HepG2 (cell line): ENCODE data around the gene WDR5B. TPM values are rescaled to one million over a fixed set of nuclear protein-coding genes. Genes with fewer than 3 reads are reported as not detected.

Source experiments
- ATF7 ChIP-seq, 2 experiments: fragments of 450-650 bp in 1 of 2; sonication (generic) in 1 of 2; formaldehyde crosslinking in 1 of 2; IDR thresholded peaks; 2 replicates each; pipeline versions ENCODE4 v1.4.0 to v1.6.1; 2016 to 2020; ENCODE audit warnings: antibody characterized with exemption in 1 of 2, mild to moderate bottlenecking in 1 of 2, missing genetic modification reagents in 1 of 2
- DBP ChIP-seq: sonication (generic); formaldehyde crosslinking; IDR thresholded peaks from 2 replicates; pipeline ENCODE4 v1.4.0; 2020; ENCODE audit warnings: missing genetic modification reagents; ENCODE audit errors: not compliant biosample characterization
- E2F2 ChIP-seq: sonication (generic); formaldehyde crosslinking; IDR thresholded peaks from 2 replicates; pipeline ENCODE4 v1.4.0; 2020; ENCODE audit warnings: missing genetic modification reagents, borderline replicate concordance
- GATA4 ChIP-seq: sonication (generic); IDR thresholded peaks from 2 replicates; pipeline ENCODE4 v1.6.1; 2016; ENCODE audit warnings: antibody characterized with exemption, low read depth, borderline replicate concordance
- HDAC1 ChIP-seq: sonication (generic); formaldehyde crosslinking; IDR thresholded peaks from 2 replicates; pipeline ENCODE4 v1.5.1; 2020; ENCODE audit warnings: mild to moderate bottlenecking, missing genetic modification reagents
- HNRNPH1 ChIP-seq: fragments of 200-400 bp; formaldehyde crosslinking; optimal IDR thresholded peaks from 2 replicates; pipeline ENCODE3; 2017; ENCODE audit warnings: mild to moderate bottlenecking, low read depth, low read length
- JUN ChIP-seq: sonication (generic); formaldehyde crosslinking; IDR thresholded peaks from 2 replicates; pipeline ENCODE4 v1.4.0; 2020; ENCODE audit warnings: mild to moderate bottlenecking, missing genetic modification reagents
- KDM5A ChIP-seq: fragments of 200-600 bp; sonication (generic); IDR thresholded peaks from 2 replicates; pipeline ENCODE4 v1.7.0; 2018; ENCODE audit warnings: antibody characterized with exemption, mild to moderate bottlenecking, low read length, borderline replicate concordance
- RAD21 ChIP-seq: fragments of 450-650 bp; formaldehyde crosslinking; IDR thresholded peaks from 2 replicates; pipeline ENCODE4 v1.5.0; 2020; ENCODE audit warnings: mild to moderate bottlenecking
- SRF ChIP-seq: IDR thresholded peaks from 2 replicates; pipeline ENCODE4 v1.6.1; 2011; ENCODE audit warnings: mild to moderate bottlenecking, low read depth, low read length, moderate library complexity
- ZBTB3 ChIP-seq: sonication (generic); formaldehyde crosslinking; IDR thresholded peaks from 2 replicates; pipeline ENCODE4 v1.4.0; 2020; ENCODE audit warnings: low read depth, mild to moderate bottlenecking, moderate library complexity, missing genetic modification reagents, borderline replicate concordance
- ZNF30 ChIP-seq: sonication (generic); formaldehyde crosslinking; IDR thresholded peaks from 2 replicates; pipeline ENCODE4 v1.5.0; 2020; ENCODE audit warnings: mild to moderate bottlenecking, missing genetic modification reagents
- ZNF432 ChIP-seq: sonication (generic); formaldehyde crosslinking; IDR thresholded peaks from 2 replicates; pipeline ENCODE4 v1.5.0; 2020; ENCODE audit warnings: missing genetic modification reagents, mild to moderate bottlenecking, borderline replicate concordance
- ZNF788 ChIP-seq: sonication (generic); formaldehyde crosslinking; IDR thresholded peaks from 2 replicates; pipeline ENCODE4 v1.5.0; 2020; ENCODE audit warnings: mild to moderate bottlenecking, missing genetic modification reagents, borderline replicate concordance
- ZNF816 ChIP-seq: sonication (generic); formaldehyde crosslinking; IDR thresholded peaks from 2 replicates; pipeline ENCODE4 v1.8.0; 2022; ENCODE audit warnings: missing genetic modification reagents, mild to moderate bottlenecking, borderline replicate concordance
- polyA plus RNA-seq, 8 experiments: library from polyadenylated mRNA; depleted of rRNA in 3 of 8; stranded (reverse) in 7 of 8; unstranded in 1 of 8; fragments of >200 nt; fragmentation: Illumina TruSeq in 4 of 8; extraction: Trizol in 4 of 8; gene quantifications; 2 replicates each; pipeline versions ENCODE4 v1.2.1 to v1.2.3, GENCODE V29; 2011 to 2016; ENCODE audit warnings: low read depth in 4 of 8, missing spikeins in 1 of 8, mixed read lengths in 1 of 8; ENCODE audit not compliant: insufficient read depth in 1 of 8
- total RNA-seq, 5 experiments: library from RNA; depleted of rRNA; stranded (reverse); fragments of >200 nt; fragmentation: Illumina TruSeq; extraction: Trizol; gene quantifications; 2 replicates each; pipeline ENCODE4 v1.2.3, GENCODE V29; 2016; ENCODE audit warnings: low read depth in 1 of 5
- TF ChIP-seq, protein P1 (sequence below): IDR thresholded peaks from 2 replicates; pipeline ENCODE4 v1.6.1; 2016
- TF ChIP-seq, protein P2 (sequence below): sonication (generic); formaldehyde crosslinking; IDR thresholded peaks from 2 replicates; pipeline ENCODE4 v1.4.0; 2020; ENCODE audit warnings: missing genetic modification reagents, borderline replicate concordance
- TF ChIP-seq, protein P3 (sequence below): sonication (generic); formaldehyde crosslinking; IDR thresholded peaks from 2 replicates; pipeline ENCODE4 v1.8.1; 2023; ENCODE audit warnings: missing genetic modification reagents, mild to moderate bottlenecking, borderline replicate concordance
- TF ChIP-seq, protein P4 (sequence below): sonication (generic); formaldehyde crosslinking; IDR thresholded peaks from 2 replicates; pipeline ENCODE4 v1.5.0; 2020; ENCODE audit warnings: missing genetic modification reagents

Gene WDR5B
- total and polyA plus RNA-seq, 2 of the 13 experiments (the other 11 are each of a cell fraction or from before 2014, with no cell fraction given): 2.5 to 3.6 TPM

DNA sequence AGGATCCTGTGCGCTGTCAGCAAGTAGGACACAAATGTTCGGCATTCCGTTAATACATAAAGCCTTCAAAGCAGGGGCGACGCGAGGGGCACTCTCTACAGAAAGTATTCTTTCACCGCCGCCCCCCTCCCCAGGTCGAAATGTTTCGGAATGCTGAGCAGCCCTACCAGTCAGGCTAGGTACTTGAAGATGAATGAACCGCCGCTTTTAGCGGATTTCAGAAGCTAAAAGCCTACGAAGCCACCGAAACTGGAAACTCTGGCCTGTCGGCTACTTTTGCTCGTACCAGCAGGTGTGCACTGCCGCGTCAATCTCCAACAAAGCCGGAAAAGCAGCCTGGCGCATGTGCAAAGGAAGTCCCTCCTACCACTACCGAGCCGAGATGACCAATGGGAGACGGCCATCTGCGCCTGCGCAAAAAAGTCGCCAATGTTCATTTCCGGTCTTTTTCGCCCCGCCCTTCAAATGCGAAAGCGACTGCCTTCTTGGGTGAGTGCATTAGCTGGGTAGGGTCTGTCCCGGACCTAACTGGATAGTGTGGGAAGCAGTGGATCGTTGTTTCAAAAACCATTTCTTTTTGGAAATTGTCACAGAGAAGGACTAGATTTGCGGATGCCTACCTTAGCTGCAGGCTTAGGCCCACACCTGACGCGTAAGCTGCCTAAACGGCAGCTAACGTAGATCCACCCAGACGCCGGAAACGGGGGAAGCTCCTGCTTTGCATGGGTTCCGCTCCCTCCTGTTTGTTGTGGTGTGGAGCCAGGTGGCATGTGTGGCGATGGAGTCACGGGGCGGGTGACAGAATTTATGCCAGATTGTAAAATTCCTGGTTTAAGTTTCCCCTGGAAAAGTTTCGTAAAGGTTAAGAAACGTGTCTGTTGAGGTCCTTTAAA, at the start of gene WDR5B (continued):
- TF ChIP-seq DBP (CRISPR knock-in tag): peak; percentile 83
- TF ChIP-seq E2F2: no peak
- no peak for TF ChIP-seq ZNF30 (CRISPR knock-in tag)
- TF ChIP-seq, protein P1, sequence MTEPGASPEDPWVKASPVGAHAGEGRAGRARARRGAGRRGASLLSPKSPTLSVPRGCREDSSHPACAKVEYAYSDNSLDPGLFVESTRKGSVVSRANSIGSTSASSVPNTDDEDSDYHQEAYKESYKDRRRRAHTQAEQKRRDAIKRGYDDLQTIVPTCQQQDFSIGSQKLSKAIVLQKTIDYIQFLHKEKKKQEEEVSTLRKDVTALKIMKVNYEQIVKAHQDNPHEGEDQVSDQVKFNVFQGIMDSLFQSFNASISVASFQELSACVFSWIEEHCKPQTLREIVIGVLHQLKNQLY: no peak
- TF ChIP-seq GATA4: peak; percentile 53; the same call in 1 of the 2 replicates
- no peak for TF ChIP-seq SRF
- TF ChIP-seq ZBTB3 (CRISPR knock-in tag): no peak; the same call in 1 of the 2 replicates
- 0 out of 2 replicates have a peak, but pooled peaks have one; percentile 51 for TF ChIP-seq ZNF816 (CRISPR knock-in tag)
- peak; percentile 64 for TF ChIP-seq HDAC1
- no peak for TF ChIP-seq ZNF432 (CRISPR knock-in tag)
- TF ChIP-seq JUN: no peak
- TF ChIP-seq ATF7 (IDR thresholded peaks at IDR 0.05): no peak
- TF ChIP-seq ATF7 (CRISPR knock-in tag; IDR thresholded peaks at IDR 0.05): no peak
- TF ChIP-seq RAD21 (CRISPR knock-in tag): peak; percentile 35; the same call in 1 of the 2 replicates
- TF ChIP-seq, protein P2, sequence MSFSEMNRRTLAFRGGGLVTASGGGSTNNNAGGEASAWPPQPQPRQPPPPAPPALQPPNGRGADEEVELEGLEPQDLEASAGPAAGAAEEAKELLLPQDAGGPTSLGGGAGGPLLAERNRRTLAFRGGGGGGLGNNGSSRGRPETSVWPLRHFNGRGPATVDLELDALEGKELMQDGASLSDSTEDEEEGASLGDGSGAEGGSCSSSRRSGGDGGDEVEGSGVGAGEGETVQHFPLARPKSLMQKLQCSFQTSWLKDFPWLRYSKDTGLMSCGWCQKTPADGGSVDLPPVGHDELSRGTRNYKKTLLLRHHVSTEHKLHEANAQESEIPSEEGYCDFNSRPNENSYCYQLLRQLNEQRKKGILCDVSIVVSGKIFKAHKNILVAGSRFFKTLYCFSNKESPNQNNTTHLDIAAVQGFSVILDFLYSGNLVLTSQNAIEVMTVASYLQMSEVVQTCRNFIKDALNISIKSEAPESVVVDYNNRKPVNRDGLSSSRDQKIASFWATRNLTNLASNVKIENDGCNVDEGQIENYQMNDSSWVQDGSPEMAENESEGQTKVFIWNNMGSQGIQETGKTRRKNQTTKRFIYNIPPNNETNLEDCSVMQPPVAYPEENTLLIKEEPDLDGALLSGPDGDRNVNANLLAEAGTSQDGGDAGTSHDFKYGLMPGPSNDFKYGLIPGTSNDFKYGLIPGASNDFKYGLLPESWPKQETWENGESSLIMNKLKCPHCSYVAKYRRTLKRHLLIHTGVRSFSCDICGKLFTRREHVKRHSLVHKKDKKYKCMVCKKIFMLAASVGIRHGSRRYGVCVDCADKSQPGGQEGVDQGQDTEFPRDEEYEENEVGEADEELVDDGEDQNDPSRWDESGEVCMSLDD (CRISPR knock-in tag): no peak
- TF ChIP-seq KDM5A: peak; percentile 87
- TF ChIP-seq ZNF788 (CRISPR knock-in tag): peak; percentile 87; the same call in 1 of the 2 replicates
- TF ChIP-seq, protein P3, sequence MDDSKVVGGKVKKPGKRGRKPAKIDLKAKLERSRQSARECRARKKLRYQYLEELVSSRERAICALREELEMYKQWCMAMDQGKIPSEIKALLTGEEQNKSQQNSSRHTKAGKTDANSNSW (CRISPR knock-in tag): peak; percentile 61; the same call in 1 of the 2 replicates
- no peak for TF ChIP-seq HNRNPH1
- TF ChIP-seq, protein P4, sequence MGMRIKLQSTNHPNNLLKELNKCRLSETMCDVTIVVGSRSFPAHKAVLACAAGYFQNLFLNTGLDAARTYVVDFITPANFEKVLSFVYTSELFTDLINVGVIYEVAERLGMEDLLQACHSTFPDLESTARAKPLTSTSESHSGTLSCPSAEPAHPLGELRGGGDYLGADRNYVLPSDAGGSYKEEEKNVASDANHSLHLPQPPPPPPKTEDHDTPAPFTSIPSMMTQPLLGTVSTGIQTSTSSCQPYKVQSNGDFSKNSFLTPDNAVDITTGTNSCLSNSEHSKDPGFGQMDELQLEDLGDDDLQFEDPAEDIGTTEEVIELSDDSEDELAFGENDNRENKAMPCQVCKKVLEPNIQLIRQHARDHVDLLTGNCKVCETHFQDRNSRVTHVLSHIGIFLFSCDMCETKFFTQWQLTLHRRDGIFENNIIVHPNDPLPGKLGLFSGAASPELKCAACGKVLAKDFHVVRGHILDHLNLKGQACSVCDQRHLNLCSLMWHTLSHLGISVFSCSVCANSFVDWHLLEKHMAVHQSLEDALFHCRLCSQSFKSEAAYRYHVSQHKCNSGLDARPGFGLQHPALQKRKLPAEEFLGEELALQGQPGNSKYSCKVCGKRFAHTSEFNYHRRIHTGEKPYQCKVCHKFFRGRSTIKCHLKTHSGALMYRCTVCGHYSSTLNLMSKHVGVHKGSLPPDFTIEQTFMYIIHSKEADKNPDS (CRISPR knock-in tag): no peak
